GM13977 (cell line): ENCODE results near the gene AKNAD1.
A peak's percentile ranks its signal among the peaks of the same experiment; 100 is the strongest.

Experiments used
- DNase-seq: peaks from one replicate; pipeline ENCODE4 v3.0.0; 2012; ENCODE audit warnings: low spot score
- in situ Hi-C: fragments of 300-500 bp; cut with MboI; formaldehyde crosslinking; loops from one replicate; pipeline ENCODE4 v1.12.0; 2022; ENCODE audit warnings: low sequenced_read_pairs, low pct_unique_long_range_greater_than_20kb, mixed read lengths, inconsistent platforms; ENCODE audit not compliant: unreplicated experiment
- TF ChIP-seq, protein P1 (sequence below): IDR thresholded peaks from 2 replicates; pipeline ENCODE4 v1.5.1; 2012; ENCODE audit warnings: mild to moderate bottlenecking, control low read depth; ENCODE audit not compliant: insufficient read depth; ENCODE audit errors: extremely low read depth, missing control alignments

The AKNAD1 gene

GRCh38 chr1:108831225-108831624 lies 25.7 kb downstream of the AKNAD1 start:
- TF ChIP-seq, protein P1, sequence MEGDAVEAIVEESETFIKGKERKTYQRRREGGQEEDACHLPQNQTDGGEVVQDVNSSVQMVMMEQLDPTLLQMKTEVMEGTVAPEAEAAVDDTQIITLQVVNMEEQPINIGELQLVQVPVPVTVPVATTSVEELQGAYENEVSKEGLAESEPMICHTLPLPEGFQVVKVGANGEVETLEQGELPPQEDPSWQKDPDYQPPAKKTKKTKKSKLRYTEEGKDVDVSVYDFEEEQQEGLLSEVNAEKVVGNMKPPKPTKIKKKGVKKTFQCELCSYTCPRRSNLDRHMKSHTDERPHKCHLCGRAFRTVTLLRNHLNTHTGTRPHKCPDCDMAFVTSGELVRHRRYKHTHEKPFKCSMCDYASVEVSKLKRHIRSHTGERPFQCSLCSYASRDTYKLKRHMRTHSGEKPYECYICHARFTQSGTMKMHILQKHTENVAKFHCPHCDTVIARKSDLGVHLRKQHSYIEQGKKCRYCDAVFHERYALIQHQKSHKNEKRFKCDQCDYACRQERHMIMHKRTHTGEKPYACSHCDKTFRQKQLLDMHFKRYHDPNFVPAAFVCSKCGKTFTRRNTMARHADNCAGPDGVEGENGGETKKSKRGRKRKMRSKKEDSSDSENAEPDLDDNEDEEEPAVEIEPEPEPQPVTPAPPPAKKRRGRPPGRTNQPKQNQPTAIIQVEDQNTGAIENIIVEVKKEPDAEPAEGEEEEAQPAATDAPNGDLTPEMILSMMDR = no peak
- in situ Hi-C loops = no loop called here
- no peak for DNase-seq

GRCh38 chr1:108830119-108831008 lies 26.5 kb downstream of the AKNAD1 start:
- DNase-seq = no peak
- TF ChIP-seq, protein P1 = no peak
- in situ Hi-C loops = no loop called here

DNA sequence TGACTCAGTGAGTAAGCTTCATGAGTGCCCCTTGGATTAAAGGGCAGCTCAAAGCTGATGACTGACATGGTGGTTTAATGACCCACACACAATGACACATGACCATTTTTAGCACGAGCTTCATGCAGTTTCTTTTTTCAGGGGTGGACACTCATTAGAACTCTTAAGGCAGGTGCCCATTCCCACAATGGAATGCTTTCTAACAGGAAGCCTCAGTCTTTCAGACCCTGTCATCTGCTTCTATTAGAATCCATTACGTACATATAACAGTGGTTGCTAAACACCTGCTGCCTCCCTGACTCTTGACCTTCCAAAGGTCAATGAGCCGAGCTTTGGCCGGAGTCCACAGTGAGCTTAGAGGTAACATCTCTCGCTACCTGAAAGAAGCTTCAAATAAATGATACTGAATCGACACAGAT lies 27.4 kb downstream of the AKNAD1 start:
- DNase-seq = no peak
- TF ChIP-seq, protein P1 = no peak
- in situ Hi-C loops = no loop called here

DNA sequence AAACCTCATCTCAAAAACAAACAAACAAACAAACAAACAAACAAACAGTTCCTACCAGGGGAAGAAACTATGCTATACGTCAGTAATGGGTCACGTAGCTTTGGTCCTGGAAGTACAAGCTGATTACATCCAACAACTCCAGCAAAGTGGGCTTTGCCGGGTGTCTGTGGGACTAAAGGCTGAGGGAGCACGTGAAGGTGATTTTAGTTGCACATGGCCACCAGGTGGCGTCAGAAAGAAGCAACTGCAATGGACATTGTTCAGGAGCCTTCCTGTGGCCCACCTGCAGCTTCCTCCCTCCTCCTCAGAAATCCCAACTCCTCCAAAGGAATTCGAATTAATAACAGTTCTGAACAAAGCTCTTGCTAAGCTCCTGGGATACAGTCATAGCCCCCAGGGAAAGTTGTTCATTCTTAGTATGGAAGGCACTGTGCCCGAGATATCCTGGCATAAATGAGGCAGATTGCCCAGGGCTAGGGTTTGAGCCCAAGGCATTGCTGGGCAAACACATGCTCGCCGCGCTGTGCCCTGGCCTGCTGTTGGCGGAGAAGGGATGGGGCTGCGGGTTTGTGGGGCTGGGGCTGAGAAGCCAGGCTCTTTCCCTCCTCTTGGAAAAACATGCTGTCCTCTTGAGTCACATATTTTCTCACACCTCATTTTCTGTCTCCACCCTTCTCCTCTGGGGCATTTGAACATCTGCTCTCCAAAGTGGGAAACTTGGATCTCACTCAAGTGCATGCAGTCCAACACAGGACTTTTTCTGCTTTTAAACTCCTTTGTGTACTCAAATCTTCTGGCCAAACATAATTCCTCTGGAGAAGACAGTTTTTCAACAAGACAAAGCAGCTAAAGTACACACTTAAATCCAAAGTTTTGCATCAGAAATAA lies 28.6 kb downstream of the AKNAD1 start:
- TF ChIP-seq, protein P1 = peak; percentile 79
- in situ Hi-C loops = no loop called here
- DNase-seq = peak; percentile 84

- in situ Hi-C loops = no loop called here
- TF ChIP-seq, protein P1 = no peak
- DNase-seq = no peak
Measured at GRCh38 chr1:108826081-108826635, 30.7 kb downstream of the AKNAD1 start.

DNA sequence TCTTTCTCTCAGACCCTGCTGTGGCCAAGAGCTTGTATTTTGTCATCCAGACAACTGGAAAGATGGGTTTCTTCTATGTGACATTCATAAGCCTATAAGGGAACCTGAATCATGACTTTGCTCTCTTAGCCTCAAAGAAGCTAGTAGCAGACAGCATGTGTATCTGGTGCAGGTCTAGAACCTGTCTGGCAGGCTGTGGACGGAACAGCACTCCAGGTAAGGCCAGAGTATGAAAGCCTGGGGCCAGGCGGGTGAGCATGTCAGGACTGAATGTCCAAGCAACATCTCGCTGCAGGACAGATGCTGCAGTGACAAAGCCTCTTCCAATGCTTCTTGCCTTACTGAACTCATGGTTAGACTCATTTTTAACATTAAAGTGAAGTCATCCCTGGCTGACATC lies 32.8 kb downstream of the AKNAD1 start:
- TF ChIP-seq, protein P1 = no peak
- no peak for DNase-seq
- in situ Hi-C loops = no loop called here
